Gastroesophageal sphincter (tissue), 4 donors: ENCODE data around the gene NACA. TPM values are rescaled to one million over a fixed set of nuclear protein-coding genes. Genes with fewer than 3 reads are reported as not detected.

ENCODE experiments used
- ATAC-seq: fragments of 150-250 bp; one replicate; pipeline ENCODE4 v1.9.1; 2016; ENCODE audit warnings: mild to moderate bottlenecking, moderate library complexity
- H3K27ac ChIP-seq, 4 donors: fragments of 200-600 bp; sonication (generic) in 3 of 4; 1 replicate in 3 of 4; 2 replicates in 1 of 4; pipeline ENCODE4 v1.5.1; 2016 to 2019
- H3K27me3 ChIP-seq: fragments of 200-600 bp; sonication (generic); one replicate; pipeline ENCODE4 v1.5.1; 2019
- H3K36me3 ChIP-seq, 2 donors: fragments of 200-600 bp; sonication (generic); one replicate each; pipeline ENCODE4 v1.5.1; 2019; ENCODE audit warnings: control low read depth in 1 of 2
- H3K4me1 ChIP-seq, 3 donors: fragments of 200-600 bp; sonication (generic); 1 replicate in 2 of 3; 2 replicates in 1 of 3; pipeline ENCODE4 v1.5.1; 2016 to 2019; ENCODE audit warnings: control low read depth in 2 of 3
- H3K4me3 ChIP-seq, 2 donors: fragments of 200-600 bp; sonication (generic); one replicate each; pipeline ENCODE4 v1.5.1; 2019; ENCODE audit warnings: mild to moderate bottlenecking in 1 of 2, moderate library complexity in 1 of 2
- H3K9me3 ChIP-seq, 3 donors: fragments of 200-600 bp; sonication (generic); one replicate each; pipeline ENCODE4 v1.5.1; 2017 to 2019; ENCODE audit warnings: control low read depth in 2 of 3
- EP300 ChIP-seq: sonication (generic); formaldehyde crosslinking; IDR thresholded peaks from one replicate; pipeline ENCODE4 v1.6.1; 2017; ENCODE audit warnings: antibody characterized with exemption, mild to moderate bottlenecking
- POLR2A ChIP-seq, 2 donors: fragments of 450-650 bp; IDR thresholded peaks; one replicate each; pipeline ENCODE4 v1.6.1; 2017; ENCODE audit warnings: antibody characterized with exemption in 2 of 2, mild to moderate bottlenecking in 2 of 2, moderate library complexity in 1 of 2
- POLR2AphosphoS5 ChIP-seq: sonication (generic); formaldehyde crosslinking; IDR thresholded peaks from one replicate; pipeline ENCODE4 v1.6.1; 2017; ENCODE audit warnings: antibody characterized with exemption
- WGBS, 2 donors: methylation state at CpG; one replicate each; pipeline ENCODE4 v1.1.5; 2018; ENCODE audit warnings: low coverage in 1 of 2; 5-methylcytosine and 5-hydroxymethylcytosine counted together
- total RNA-seq, 4 donors: library from RNA; depleted of rRNA; stranded (reverse); fragments of >200 nt; gene quantifications; one replicate each; pipeline ENCODE4 v1.1.0, GENCODE V29; 2016
- TF ChIP-seq, protein P1 (sequence below), 4 experiments: fragments of 200-600 bp in 2 of 4; fragments of 450-650 bp in 2 of 4; sonication (generic) in 1 of 4; IDR thresholded peaks; one replicate each; pipeline ENCODE4 v1.5.1; 2017 to 2019; ENCODE audit warnings: antibody characterized with exemption in 4 of 4, mild to moderate bottlenecking in 2 of 4, moderate library complexity in 2 of 4

NACA gene
- total RNA-seq, 4 donors from 2014 or later = 1,080 to 1,809 (median 1,519) TPM

GRCh38 chr12:56766535-56766934 is 41.4 kb upstream of the NACA start:
- no peaks in the 10 kb centered on the region for H3K36me3 ChIP-seq
- ATAC-seq = no peak
- WGBS, 2 donors = 55 to 87% methylated on average over 6 of the region's 6 CpGs
- no peaks in the 10 kb centered on the region for H3K9me3 ChIP-seq
- no peaks in the 10 kb centered on the region for H3K4me1 ChIP-seq
- H3K27ac ChIP-seq = no peak overlapping the region
- TF ChIP-seq POLR2A (IDR thresholded peaks at IDR 0.05) (no peak), POLR2AphosphoS5 (no peak), EP300 (no peak)
- TF ChIP-seq, protein P1, sequence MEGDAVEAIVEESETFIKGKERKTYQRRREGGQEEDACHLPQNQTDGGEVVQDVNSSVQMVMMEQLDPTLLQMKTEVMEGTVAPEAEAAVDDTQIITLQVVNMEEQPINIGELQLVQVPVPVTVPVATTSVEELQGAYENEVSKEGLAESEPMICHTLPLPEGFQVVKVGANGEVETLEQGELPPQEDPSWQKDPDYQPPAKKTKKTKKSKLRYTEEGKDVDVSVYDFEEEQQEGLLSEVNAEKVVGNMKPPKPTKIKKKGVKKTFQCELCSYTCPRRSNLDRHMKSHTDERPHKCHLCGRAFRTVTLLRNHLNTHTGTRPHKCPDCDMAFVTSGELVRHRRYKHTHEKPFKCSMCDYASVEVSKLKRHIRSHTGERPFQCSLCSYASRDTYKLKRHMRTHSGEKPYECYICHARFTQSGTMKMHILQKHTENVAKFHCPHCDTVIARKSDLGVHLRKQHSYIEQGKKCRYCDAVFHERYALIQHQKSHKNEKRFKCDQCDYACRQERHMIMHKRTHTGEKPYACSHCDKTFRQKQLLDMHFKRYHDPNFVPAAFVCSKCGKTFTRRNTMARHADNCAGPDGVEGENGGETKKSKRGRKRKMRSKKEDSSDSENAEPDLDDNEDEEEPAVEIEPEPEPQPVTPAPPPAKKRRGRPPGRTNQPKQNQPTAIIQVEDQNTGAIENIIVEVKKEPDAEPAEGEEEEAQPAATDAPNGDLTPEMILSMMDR (IDR thresholded peaks at IDR 0.05) = no peak
- H3K27me3 ChIP-seq = no peaks in the 10 kb centered on the region
- H3K4me3 ChIP-seq = no peak overlapping the region

GRCh38 chr12:56763753-56764657 is 38.9 kb upstream of the NACA start:
- 57 to 61% methylated on average over 3 of the region's 5 CpGs for WGBS, 2 donors
- H3K4me3 ChIP-seq = no peak overlapping the region
- H3K27me3 ChIP-seq = no peaks in the 10 kb centered on the region
- no peak overlapping the region for H3K27ac ChIP-seq
- TF ChIP-seq EP300 (no peak), POLR2A (IDR thresholded peaks at IDR 0.05) (no peak), POLR2AphosphoS5 (no peak)
- TF ChIP-seq, protein P1 (IDR thresholded peaks at IDR 0.05) = no peak
- H3K36me3 ChIP-seq = no peaks in the 10 kb centered on the region
- no peak for ATAC-seq
- H3K9me3 ChIP-seq = no peaks in the 10 kb centered on the region
- no peaks in the 10 kb centered on the region for H3K4me1 ChIP-seq

GRCh38 chr12:56761812-56762211 is 36.7 kb upstream of the NACA start:
- Histone ChIP-seq H3K4me3 (no peak overlapping the region), H3K27me3 (no peaks in the 10 kb centered on the region), H3K27ac (no peak overlapping the region), H3K36me3 (no peaks in the 10 kb centered on the region), H3K9me3 (no peaks in the 10 kb centered on the region), H3K4me1 (no peaks in the 10 kb centered on the region)
- WGBS, 2 donors = 49 to 70% methylated on average over 1 to 2 of the region's 2 CpGs
- TF ChIP-seq EP300 = no peak
- TF ChIP-seq, protein P1 (IDR thresholded peaks at IDR 0.05) = no peak
- TF ChIP-seq POLR2AphosphoS5 = no peak
- no peak for TF ChIP-seq POLR2A (IDR thresholded peaks at IDR 0.05)
- ATAC-seq = no peak

DNA sequence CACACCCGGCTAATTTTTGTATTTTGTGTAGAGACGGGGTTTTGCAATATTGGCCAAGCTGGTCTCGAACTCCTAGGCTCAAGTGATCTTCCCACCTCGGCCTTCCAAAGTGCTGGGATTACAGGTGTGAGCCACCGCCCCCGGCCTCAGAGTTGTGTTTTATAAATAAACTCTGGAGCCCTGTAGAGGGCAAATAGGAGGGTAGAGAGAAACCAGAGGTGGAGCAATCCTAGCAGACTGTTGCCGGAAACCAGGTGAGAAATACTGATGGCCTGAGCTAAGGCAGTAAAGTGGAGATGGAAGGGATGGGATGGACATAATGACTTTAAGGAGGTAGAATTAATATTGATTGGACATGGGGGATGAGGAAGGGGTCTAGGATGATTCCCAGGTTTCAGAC is 35.4 kb upstream of the NACA start:
- H3K27ac ChIP-seq = no peak overlapping the region
- H3K27me3 ChIP-seq = no peaks in the 10 kb centered on the region
- H3K36me3 ChIP-seq = no peaks in the 10 kb centered on the region
- no peak overlapping the region for H3K4me3 ChIP-seq
- WGBS, 2 donors = 33 to 67% methylated on average over 1 of the region's 7 CpGs
- no peaks in the 10 kb centered on the region for H3K4me1 ChIP-seq
- no peak for ATAC-seq
- TF ChIP-seq POLR2A (IDR thresholded peaks at IDR 0.05) = no peak
- TF ChIP-seq EP300 = no peak
- TF ChIP-seq, protein P1 (IDR thresholded peaks at IDR 0.05) = no peak
- TF ChIP-seq POLR2AphosphoS5 = no peak
- H3K9me3 ChIP-seq = no peaks in the 10 kb centered on the region

- TF ChIP-seq POLR2AphosphoS5 = no peak
- TF ChIP-seq, protein P1 (IDR thresholded peaks at IDR 0.05) = no peak
- no peak for TF ChIP-seq POLR2A (IDR thresholded peaks at IDR 0.05)
- TF ChIP-seq EP300 = no peak
- no peak for ATAC-seq
- Histone ChIP-seq H3K9me3 (no peaks in the 10 kb centered on the region), H3K4me3 (no peak overlapping the region), H3K27ac (no peak overlapping the region), H3K4me1 (no peaks in the 10 kb centered on the region), H3K27me3 (no peaks in the 10 kb centered on the region), H3K36me3 (no peaks in the 10 kb centered on the region)
- WGBS, 2 donors = 32 to 37% methylated on average over 6 of the region's 6 CpGs
These were observed 34.3 kb upstream of the NACA start for GRCh38 chr12:56759263-56759908.
